Fibroblast of skin of right quadriceps (primary cell): ENCODE results near the gene GLCE.
"Not testable (repeated sequence)": the region's sequence is repeated elsewhere in the genome, so short reads cannot be mapped to it uniquely, and the experiment has no call there.

Experiments used
- DNase-seq: peaks from one replicate; pipeline ENCODE4 v3.0.0-alpha.2; 2013

Gene GLCE

GRCh38 chr15:69301101-69301500 lies 140.7 kb downstream of the GLCE start:
- not testable (repeated sequence) for DNase-seq

- DNase-seq: not testable (repeated sequence)
Observed at GRCh38 chr15:69302087-69302486, 141.7 kb downstream of the GLCE start.

DNA sequence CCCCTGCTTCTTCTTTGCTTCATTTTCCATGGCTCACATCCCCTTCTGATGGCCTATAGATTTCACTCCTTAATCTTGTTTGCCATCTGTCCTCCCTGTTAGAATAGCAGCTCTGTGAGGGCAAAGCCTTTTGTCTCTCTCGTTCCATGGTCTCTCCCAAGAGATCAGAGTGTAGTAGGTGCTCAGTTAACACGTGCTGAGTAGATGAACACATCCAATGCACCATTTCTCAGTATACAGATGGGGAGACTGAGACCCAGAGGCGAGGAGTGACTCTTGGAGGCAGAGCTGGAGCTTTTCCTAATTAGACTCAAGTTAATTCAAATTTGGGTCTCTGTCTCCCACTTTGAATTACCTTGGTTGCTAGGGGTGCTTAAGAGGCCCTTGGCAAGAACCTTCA lies 142.5 kb downstream of the GLCE start:
- DNase-seq: no peak

GRCh38 chr15:69303337-69304181 lies 143.1 kb downstream of the GLCE start:
- DNase-seq: no peak

DNA sequence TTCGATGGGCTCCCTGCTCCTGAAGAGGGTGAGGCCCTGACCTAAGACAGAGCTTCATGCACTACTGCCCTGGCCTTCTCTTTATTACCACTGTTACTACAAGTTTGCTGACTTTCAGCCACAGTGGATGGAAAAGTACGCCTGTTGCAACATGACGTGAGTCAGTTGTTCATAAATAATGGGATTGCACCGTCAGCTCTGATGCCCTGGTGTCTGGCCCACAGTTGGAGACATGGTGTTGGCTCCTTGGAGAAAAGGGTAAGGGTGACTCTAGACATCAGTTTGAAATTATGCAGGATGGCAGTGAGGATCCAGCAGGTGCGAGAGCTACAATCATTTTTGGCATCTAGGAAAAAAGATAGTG lies 143.7 kb downstream of the GLCE start:
- DNase-seq: peak; percentile 70

DNA sequence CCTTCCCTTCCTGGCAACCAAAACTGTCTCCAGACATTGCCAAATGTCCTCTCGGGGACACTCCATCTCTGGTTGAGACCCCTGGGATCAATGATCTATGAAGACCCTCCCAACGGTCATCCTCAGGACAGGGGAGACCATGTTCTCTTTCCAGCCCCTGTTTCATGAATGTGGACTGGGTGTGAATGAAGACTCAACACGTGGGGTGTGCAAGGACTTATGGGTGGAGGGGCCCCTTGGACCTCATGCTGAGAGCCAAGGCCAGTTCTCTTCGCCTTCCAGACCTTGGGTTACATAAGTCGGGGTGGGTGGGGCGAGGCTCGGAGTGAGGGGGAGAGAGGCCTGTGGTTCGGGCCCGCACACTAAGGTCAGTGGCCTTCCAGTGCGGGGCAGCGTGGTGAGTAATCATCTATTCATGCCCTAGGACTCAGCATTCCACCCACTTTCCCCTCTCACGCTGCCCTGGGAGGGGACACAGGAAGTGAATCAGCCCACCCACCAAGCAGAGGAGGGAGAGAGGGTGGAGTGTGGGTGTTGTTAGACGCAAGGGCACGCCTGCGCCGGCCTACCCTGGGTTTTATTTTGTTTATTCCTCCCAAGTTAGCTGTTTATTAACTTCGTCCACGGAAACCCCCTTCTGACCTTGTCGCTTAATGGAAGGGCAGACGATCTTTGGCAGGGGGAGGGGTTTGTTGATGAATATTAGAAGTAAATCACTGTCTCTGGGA lies 144.9 kb downstream of the GLCE start:
- DNase-seq: peak; percentile 73

DNA sequence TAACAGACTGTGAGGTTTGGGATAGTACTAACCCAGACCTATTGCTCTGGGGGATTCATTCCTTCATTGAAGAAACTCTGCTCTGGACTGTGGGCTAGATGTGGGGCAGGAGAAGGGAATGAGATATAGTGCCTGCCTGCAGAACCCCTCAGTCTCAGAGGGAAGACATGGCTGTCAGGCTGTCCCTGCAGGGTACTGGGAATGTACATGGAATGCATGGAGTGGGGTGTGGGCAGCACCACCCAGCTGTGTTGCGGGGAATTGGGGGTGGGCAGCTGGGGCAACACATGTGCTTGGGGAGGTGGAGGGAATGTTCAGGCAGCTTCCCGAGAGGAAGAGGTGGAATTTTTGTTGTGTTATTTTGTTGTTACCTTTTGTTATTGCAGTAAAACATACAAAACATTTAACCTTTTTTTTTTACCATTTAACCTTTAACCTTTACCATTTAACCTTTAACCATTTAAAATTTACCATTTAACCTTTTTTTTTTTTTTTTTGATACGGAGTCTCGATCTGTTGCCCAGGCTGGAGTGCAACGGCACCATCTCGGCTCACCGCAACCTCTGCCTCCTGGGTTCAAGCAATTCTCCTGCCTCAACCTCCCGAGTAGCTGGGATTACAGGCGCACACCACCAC lies 145.6 kb downstream of the GLCE start:
- DNase-seq: no peak

DNA sequence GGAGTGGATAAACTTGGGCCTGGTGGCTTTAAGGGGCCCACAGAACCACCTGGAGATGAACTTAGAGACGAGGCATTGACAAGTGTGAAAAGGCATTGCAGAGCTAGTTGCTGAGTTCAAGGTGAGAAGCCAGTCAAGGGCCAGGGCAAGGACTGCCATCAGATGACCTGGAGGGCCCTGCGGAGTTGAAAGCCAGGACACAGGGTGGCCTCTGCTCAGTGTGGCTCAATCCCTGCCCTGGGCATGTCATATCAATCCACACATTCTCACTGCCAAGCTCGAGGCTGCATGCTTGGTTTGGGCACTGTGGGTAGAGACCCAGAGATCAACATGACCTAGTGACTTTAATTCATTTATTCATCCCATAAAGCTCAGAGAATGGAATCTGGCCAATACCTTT lies 147.5 kb downstream of the GLCE start:
- no peak for DNase-seq

DNA sequence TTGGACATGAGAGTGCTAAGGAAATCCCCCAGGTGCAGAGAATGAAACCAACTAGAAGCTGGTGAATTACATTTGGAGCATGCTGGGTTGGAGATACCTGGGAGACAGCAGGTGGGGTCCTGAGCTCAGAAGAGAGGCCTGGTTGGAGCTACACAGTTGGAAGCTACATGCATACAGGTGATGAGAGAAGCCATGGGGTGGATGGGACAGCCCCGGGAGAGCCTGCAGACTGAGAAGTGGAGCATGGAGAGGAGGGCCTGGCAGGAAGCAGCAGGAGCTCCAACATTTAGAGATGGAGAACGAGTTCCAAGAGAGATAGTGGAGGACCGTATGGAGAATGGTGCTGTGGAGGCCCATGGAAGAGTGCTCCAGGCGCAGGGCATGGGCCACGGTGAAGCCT lies 148.5 kb downstream of the GLCE start:
- no peak for DNase-seq

GRCh38 chr15:69311319-69311721 lies 150.9 kb downstream of the GLCE start:
- no peak for DNase-seq

GRCh38 chr15:69313432-69314000 lies 153.1 kb downstream of the GLCE start:
- DNase-seq: no peak

GRCh38 chr15:69314131-69314530 lies 153.7 kb downstream of the GLCE start:
- no peak for DNase-seq

DNA sequence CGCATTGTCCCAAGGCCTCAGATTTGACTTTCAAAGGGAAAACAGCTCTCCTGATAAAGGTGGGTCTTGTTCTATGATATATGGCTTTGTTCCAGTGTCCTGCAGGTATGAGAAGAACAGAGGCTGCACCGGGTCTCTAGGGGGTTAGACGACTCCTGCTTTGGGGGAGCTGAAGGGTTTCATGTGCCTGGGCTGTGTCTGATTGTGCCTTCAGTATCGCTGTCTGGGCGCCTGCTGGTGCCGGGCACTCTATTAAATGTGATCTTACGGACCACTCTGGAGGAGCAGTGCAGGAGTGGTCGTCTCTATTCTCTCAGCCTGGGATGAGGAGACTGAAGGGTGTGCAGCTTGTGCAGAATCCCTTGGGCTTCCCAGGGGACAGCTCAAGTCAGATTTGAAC lies 154.3 kb downstream of the GLCE start:
- DNase-seq: no peak

- no peak for DNase-seq
Observed at GRCh38 chr15:69315402-69316110, 155.1 kb downstream of the GLCE start.

DNA sequence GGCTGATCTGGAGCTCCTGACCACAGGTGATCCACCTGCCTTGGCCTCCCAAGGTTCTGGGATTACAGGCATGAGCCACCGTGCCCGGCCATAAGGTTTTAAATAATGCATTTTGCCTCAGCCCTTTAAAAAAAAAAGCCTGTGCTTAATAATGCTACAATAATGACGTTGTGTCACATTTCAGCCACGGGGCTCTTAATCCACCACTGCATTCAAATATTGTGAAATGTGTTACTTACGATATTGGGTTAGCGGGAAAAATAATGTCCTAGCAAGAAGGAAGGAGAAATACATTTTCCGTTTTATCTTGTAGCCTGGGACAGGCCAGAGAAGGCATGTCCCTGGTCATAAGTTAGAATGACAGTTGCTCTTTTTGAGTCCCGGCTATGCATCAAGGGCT lies 155.9 kb downstream of the GLCE start:
- DNase-seq: no peak

DNA sequence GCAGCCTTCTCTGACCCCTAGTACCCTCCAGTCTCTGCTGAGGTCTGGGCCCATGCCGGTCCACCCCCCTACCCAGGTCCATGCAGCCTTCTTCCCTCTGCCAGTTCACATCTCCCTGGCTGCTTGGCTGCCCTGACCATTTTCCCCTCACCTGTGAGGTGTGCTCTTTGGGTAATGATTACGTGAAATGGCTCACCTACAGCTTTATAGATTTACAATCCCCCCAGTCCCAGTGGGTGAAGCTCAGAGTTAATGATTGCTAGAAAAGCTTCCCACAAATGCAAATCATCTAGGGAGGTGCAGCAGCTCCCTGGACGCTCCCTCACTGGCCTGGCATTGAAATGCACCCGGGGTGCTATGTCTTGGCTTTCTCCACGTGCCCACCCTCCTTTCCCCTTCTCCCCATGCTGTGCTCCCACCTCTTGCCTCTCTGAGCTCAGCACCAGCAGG lies 157.0 kb downstream of the GLCE start:
- no peak for DNase-seq

DNA sequence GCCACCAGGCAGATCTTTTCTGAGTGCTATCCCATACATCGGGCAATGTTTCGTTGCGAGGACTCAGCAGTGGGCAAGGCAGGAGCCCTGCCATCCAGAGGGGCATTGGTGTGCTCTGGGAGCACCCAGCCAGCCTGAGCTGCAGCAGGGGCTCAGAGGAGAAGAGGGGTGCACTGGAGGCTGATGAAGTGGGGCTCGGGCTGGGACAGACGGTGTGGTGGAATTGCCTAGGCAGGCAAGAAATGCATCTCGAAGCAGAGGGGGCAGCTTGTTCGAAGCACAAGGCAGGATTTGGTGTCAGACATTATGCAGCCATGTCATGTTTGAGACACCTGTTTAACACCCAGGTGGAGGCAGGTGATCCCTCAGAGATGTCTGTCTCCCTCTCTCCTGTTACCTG lies 157.6 kb downstream of the GLCE start:
- no peak for DNase-seq

DNA sequence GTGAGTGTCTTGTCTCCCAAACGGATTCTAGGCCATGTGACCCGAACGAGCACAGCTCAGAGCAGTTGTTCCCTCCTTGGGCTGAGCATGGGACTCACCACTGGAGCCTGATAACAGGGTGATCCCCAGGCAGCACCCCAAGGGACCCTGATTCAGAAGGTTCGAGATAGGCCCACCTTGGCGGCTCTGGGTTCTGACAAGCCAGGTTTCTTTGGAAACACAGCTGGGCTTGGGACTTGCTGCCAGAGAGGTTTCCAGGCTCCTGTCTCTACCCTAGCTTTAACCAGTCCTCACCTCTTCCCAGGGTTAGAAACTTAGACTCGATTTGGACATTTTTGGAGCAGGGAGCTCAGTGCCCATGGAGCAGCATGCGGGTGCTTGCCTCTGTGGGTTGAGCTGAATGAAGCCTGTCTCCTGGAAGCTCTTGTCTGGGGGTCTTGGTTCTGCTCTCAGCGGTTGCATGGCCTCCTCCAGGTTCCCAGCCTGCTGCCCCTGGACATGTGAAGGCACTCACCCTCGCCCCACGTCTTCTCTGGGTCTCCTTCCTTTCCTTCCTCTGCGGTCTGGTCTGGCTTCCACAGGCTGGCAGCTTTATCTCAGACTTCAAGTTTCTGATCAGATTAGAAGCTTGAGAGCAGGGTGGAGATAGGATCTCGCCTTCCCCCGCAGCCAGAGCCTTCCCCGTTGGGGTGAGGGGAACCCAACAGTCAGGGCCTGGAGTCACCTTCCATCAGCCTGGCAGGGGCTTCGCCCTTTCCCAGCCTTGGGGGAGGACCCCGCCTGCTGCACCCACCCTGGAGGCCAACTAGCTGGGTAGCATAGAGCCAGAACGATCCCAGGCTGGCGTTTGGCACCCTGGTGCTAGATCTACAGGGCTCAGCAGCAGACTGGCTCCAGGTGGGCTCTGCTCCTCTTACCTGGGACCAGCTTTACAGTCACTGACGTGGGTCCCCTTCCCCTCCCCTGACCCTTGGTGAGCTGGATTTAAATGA lies 159.2 kb downstream of the GLCE start:
- DNase-seq: no peak

- DNase-seq: peak; percentile 11
Observed at GRCh38 chr15:69320977-69321554, 160.6 kb downstream of the GLCE start.
